K562 (cell line): ENCODE measurements around the gene POP5.

Experiments used
- EHMT2 ChIP-seq: fragments of 450-650 bp; IDR thresholded peaks from 2 replicates; pipeline ENCODE4 v1.6.1; 2018; ENCODE audit warnings: antibody characterized with exemption
- FOXM1 ChIP-seq, 2 experiments: fragments of 450-650 bp in 1 of 2; sonication (generic) in 1 of 2; formaldehyde crosslinking in 1 of 2; IDR thresholded peaks; 2 replicates each; pipeline versions ENCODE4 v1.6.1 to v1.9.0; 2017 to 2022; ENCODE audit warnings: low read depth in 2 of 2, mild to moderate bottlenecking in 2 of 2, missing genetic modification reagents in 1 of 2, moderate library complexity in 1 of 2
- KDM5B ChIP-seq: fragments of 200-600 bp; sonication (generic); IDR thresholded peaks from 2 replicates; pipeline ENCODE4 v1.6.1; 2012; ENCODE audit warnings: low read depth, mild to moderate bottlenecking, moderate library complexity, low read length, control low read depth, inconsistent platforms; ENCODE audit not compliant: insufficient replicate concordance
- KLF10 ChIP-seq: fragments of 250-450 bp; sonication (Bioruptor Pico); IDR thresholded peaks from 2 replicates; pipeline ENCODE4 v1.6.1; 2021; ENCODE audit warnings: matching md5 sums
- POLR2A ChIP-seq: fragments of 450-650 bp; conservative IDR thresholded peaks from 2 replicates; pipeline ENCODE4 v1.6.1; 2016
- RCOR1 ChIP-seq, 2 experiments: IDR thresholded peaks; 2 replicates each; pipeline ENCODE4 v1.6.1; 2012; ENCODE audit warnings: low read depth in 2 of 2, low read length in 2 of 2, borderline replicate concordance in 1 of 2, improper control_type of control experiment in 1 of 2
- SRSF1 ChIP-seq: fragments of 200-400 bp; formaldehyde crosslinking; IDR thresholded peaks from 2 replicates; pipeline ENCODE4 v1.6.1; 2017; ENCODE audit warnings: mild to moderate bottlenecking, low read depth, low read length, moderate library complexity
- USF2 ChIP-seq: sonication (generic); formaldehyde crosslinking; IDR thresholded peaks from 2 replicates; pipeline ENCODE4 v1.5.0; 2020; ENCODE audit warnings: missing genetic modification reagents
- ZFP36 ChIP-seq: fragments of 150-350 bp; IDR thresholded peaks from 2 replicates; pipeline ENCODE4 v1.6.1; 2018; ENCODE audit warnings: low read length, low read depth; ENCODE audit not compliant: partially characterized antibody
- ZMIZ1 ChIP-seq, 2 experiments: fragments of 150-350 bp in 1 of 2; IDR thresholded peaks; 2 replicates each; pipeline ENCODE4 v1.6.1; 2012 to 2016; ENCODE audit warnings: low read depth in 2 of 2, low read length in 2 of 2, mild to moderate bottlenecking in 1 of 2, moderate library complexity in 1 of 2
- TF ChIP-seq, protein P1 (sequence below): sonication (generic); IDR thresholded peaks from 2 replicates; pipeline ENCODE4 v1.6.1; 2016
- TF ChIP-seq, protein P2 (sequence below), 3 experiments: IDR thresholded peaks in 2 of 3; conservative IDR thresholded peaks in 1 of 3; 2 replicates each; pipeline ENCODE4 v1.5.1; 2011 to 2012; ENCODE audit warnings: low read length in 3 of 3, mild to moderate bottlenecking in 3 of 3, control low read depth in 2 of 3, improper control_type of control experiment in 1 of 3, inconsistent platforms in 1 of 3, low read depth in 1 of 3, mixed read lengths in 1 of 3, moderate library complexity in 1 of 3; ENCODE audit not compliant: insufficient read depth in 2 of 3
- TF ChIP-seq, protein P3 (sequence below): fragments of 450-650 bp; formaldehyde crosslinking; IDR thresholded peaks from 2 replicates; pipeline ENCODE4 v1.4.0; 2022; ENCODE audit warnings: missing genetic modification characterization
- TF ChIP-seq, protein P4 (sequence below): IDR thresholded peaks from 2 replicates; pipeline ENCODE4 v1.6.1; 2011; ENCODE audit warnings: borderline replicate concordance, low read depth, mild to moderate bottlenecking, moderate library complexity, low read length; ENCODE audit not compliant: insufficient read depth, poor library complexity, severe bottlenecking

- TF ChIP-seq RCOR1 (IDR thresholded peaks at IDR 0.05; ENCODE audit: borderline replicate concordance in 1 of 2, low read depth in 2 of 2, low read length in 2 of 2) = peak in 1 of 2 experiments; percentile 55; a peak in 1 of 4 replicates
- TF ChIP-seq ZMIZ1 (IDR thresholded peaks at IDR 0.05; ENCODE audit: low read depth in 2 of 2, low read length in 2 of 2) = no peak
- TF ChIP-seq, protein P1, sequence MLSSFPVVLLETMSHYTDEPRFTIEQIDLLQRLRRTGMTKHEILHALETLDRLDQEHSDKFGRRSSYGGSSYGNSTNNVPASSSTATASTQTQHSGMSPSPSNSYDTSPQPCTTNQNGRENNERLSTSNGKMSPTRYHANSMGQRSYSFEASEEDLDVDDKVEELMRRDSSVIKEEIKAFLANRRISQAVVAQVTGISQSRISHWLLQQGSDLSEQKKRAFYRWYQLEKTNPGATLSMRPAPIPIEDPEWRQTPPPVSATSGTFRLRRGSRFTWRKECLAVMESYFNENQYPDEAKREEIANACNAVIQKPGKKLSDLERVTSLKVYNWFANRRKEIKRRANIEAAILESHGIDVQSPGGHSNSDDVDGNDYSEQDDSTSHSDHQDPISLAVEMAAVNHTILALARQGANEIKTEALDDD = no peak
- TF ChIP-seq KDM5B = peak; percentile 93
- no peak for TF ChIP-seq KLF10 (CRISPR knock-in tag)
- TF ChIP-seq, protein P2, sequence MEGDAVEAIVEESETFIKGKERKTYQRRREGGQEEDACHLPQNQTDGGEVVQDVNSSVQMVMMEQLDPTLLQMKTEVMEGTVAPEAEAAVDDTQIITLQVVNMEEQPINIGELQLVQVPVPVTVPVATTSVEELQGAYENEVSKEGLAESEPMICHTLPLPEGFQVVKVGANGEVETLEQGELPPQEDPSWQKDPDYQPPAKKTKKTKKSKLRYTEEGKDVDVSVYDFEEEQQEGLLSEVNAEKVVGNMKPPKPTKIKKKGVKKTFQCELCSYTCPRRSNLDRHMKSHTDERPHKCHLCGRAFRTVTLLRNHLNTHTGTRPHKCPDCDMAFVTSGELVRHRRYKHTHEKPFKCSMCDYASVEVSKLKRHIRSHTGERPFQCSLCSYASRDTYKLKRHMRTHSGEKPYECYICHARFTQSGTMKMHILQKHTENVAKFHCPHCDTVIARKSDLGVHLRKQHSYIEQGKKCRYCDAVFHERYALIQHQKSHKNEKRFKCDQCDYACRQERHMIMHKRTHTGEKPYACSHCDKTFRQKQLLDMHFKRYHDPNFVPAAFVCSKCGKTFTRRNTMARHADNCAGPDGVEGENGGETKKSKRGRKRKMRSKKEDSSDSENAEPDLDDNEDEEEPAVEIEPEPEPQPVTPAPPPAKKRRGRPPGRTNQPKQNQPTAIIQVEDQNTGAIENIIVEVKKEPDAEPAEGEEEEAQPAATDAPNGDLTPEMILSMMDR (IDR thresholded peaks at IDR 0.05 in 2 of 3, conservative IDR thresholded peaks at IDR 0.05 in 1 of 3; ENCODE audit: insufficient read depth in 2 of 3, low read depth in 1 of 3, low read length in 3 of 3) = no peak
- no peak for TF ChIP-seq USF2 (CRISPR knock-in tag)
- no peak for TF ChIP-seq FOXM1 (IDR thresholded peaks at IDR 0.05; ENCODE audit: low read depth)
- TF ChIP-seq FOXM1 (CRISPR knock-in tag; IDR thresholded peaks at IDR 0.05; ENCODE audit: low read depth) = no peak
- TF ChIP-seq POLR2A = peak; percentile 94
- TF ChIP-seq EHMT2 = no peak
- TF ChIP-seq ZFP36 = no peak
- TF ChIP-seq, protein P3, sequence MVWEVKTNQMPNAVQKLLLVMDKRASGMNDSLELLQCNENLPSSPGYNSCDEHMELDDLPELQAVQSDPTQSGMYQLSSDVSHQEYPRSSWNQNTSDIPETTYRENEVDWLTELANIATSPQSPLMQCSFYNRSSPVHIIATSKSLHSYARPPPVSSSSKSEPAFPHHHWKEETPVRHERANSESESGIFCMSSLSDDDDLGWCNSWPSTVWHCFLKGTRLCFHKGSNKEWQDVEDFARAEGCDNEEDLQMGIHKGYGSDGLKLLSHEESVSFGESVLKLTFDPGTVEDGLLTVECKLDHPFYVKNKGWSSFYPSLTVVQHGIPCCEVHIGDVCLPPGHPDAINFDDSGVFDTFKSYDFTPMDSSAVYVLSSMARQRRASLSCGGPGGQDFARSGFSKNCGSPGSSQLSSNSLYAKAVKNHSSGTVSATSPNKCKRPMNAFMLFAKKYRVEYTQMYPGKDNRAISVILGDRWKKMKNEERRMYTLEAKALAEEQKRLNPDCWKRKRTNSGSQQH (CRISPR knock-in tag) = no peak
- TF ChIP-seq, protein P4, sequence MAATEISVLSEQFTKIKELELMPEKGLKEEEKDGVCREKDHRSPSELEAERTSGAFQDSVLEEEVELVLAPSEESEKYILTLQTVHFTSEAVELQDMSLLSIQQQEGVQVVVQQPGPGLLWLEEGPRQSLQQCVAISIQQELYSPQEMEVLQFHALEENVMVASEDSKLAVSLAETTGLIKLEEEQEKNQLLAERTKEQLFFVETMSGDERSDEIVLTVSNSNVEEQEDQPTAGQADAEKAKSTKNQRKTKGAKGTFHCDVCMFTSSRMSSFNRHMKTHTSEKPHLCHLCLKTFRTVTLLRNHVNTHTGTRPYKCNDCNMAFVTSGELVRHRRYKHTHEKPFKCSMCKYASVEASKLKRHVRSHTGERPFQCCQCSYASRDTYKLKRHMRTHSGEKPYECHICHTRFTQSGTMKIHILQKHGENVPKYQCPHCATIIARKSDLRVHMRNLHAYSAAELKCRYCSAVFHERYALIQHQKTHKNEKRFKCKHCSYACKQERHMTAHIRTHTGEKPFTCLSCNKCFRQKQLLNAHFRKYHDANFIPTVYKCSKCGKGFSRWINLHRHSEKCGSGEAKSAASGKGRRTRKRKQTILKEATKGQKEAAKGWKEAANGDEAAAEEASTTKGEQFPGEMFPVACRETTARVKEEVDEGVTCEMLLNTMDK = no peak
- no peak for TF ChIP-seq SRSF1
Observed at GRCh38 chr12:120534203-120534702, 46.9 kb downstream of the POP5 start, which contains the start of gene RNF10.
